Osteoblast (primary cell): ENCODE results near the gene DNMT1. TPM values are rescaled to one million over a fixed set of nuclear protein-coding genes. Genes with fewer than 3 reads are reported as not detected.

Experiments used
- DNase-seq: peaks from one replicate; pipeline ENCODE4 v3.0.0; 2011; ENCODE audit warnings: low spot score, mixed read lengths; ENCODE audit not compliant: insufficient read length; ENCODE audit errors: missing footprints
- H2AFZ ChIP-seq: 2 replicates; pipeline ENCODE4 v1.6.0; 2011; ENCODE audit warnings: mild to moderate bottlenecking, low read length
- H3K27ac ChIP-seq: 2 replicates; pipeline ENCODE4 v1.5.1; 2011; ENCODE audit warnings: mild to moderate bottlenecking, low read depth, low read length, moderate library complexity
- H3K27me3 ChIP-seq: 2 replicates; pipeline ENCODE4 v1.6.0; 2012; ENCODE audit warnings: mild to moderate bottlenecking, control low read depth, inconsistent platforms, low read length, moderate library complexity; ENCODE audit not compliant: insufficient read depth
- H3K36me3 ChIP-seq: 2 replicates; pipeline ENCODE4 v1.5.1; 2011; ENCODE audit warnings: mild to moderate bottlenecking, low read length, control low read depth, moderate library complexity; ENCODE audit not compliant: insufficient read depth
- H3K4me1 ChIP-seq: 2 replicates; pipeline ENCODE4 v1.5.1; 2011; ENCODE audit warnings: mild to moderate bottlenecking, low read length, control low read depth, moderate library complexity; ENCODE audit not compliant: insufficient read depth
- H3K4me2 ChIP-seq: 2 replicates; pipeline ENCODE4 v1.6.0; 2011; ENCODE audit warnings: mild to moderate bottlenecking, low read length; ENCODE audit not compliant: insufficient read depth
- H3K4me3 ChIP-seq: fragments of 200-600 bp; sonication (generic); 3 replicates; pipeline ENCODE4 v1.5.1; 2012; ENCODE audit warnings: mild to moderate bottlenecking, low read length, inconsistent platforms; ENCODE audit not compliant: insufficient read depth
- H3K79me2 ChIP-seq: 2 replicates; pipeline ENCODE4 v1.6.0; 2012; ENCODE audit warnings: mild to moderate bottlenecking, low read length, control low read depth, inconsistent platforms; ENCODE audit not compliant: insufficient read depth
- H3K9me3 ChIP-seq: 2 replicates; pipeline ENCODE4 v1.5.1; 2011; ENCODE audit warnings: low read depth, low read length, control low read depth
- H4K20me1 ChIP-seq: 2 replicates; pipeline ENCODE4 v1.6.0; 2012; ENCODE audit warnings: mild to moderate bottlenecking, low read length, control low read depth; ENCODE audit not compliant: insufficient read depth
- CTCF ChIP-seq: IDR thresholded peaks from 2 replicates; pipeline ENCODE4 v1.5.1; 2011; ENCODE audit warnings: mild to moderate bottlenecking, low read depth, low read length, moderate library complexity; ENCODE audit errors: extremely low read depth
- total RNA-seq: library from RNA; depleted of rRNA; stranded (reverse); fragments of >200 nt; gene quantifications from 2 replicates; pipeline ENCODE4 v1.2.3, GENCODE V29; 2012

The DNMT1 gene
- total RNA-seq, 1 donor = 33.7 TPM

- Histone ChIP-seq H3K4me2 (no peak overlapping the region), H3K79me2 (peaks cover 24% of the 10 kb centered on the region), H3K27me3 (no peaks in the 10 kb centered on the region), H4K20me1 (peaks cover 2% of the 10 kb centered on the region), H3K36me3 (peaks cover 15% of the 10 kb centered on the region), H2AFZ (no peak overlapping the region), H3K4me1 (peaks cover 10% of the 10 kb centered on the region), H3K9me3 (no peaks in the 10 kb centered on the region), H3K27ac (no peak overlapping the region), H3K4me3 (no peak overlapping the region)
- peak; percentile 17 for DNase-seq
- no peak for TF ChIP-seq CTCF
Measured at GRCh38 chr19:10104130-10104513, 90.6 kb downstream of the DNMT1 start.

GRCh38 chr19:10102787-10103236, 91.9 kb downstream of the DNMT1 start:
- Histone ChIP-seq H3K9me3 (no peaks in the 10 kb centered on the region), H2AFZ (no peak overlapping the region), H3K27ac (no peak overlapping the region), H3K27me3 (no peaks in the 10 kb centered on the region), H3K4me1 (peaks cover 10% of the 10 kb centered on the region), H3K4me3 (no peak overlapping the region), H3K36me3 (peaks cover 3% of the 10 kb centered on the region), H4K20me1 (peaks cover 2% of the 10 kb centered on the region), H3K79me2 (peaks cover 17% of the 10 kb centered on the region), H3K4me2 (no peak overlapping the region)
- DNase-seq = peak; percentile 36
- no peak for TF ChIP-seq CTCF

- H3K79me2 ChIP-seq = no peaks in the 10 kb centered on the region
- no peak overlapping the region for H3K4me3 ChIP-seq
- no peaks in the 10 kb centered on the region for H3K36me3 ChIP-seq
- no peak overlapping the region for H3K27ac ChIP-seq
- no peaks in the 10 kb centered on the region for H3K9me3 ChIP-seq
- no peaks in the 10 kb centered on the region for H4K20me1 ChIP-seq
- no peaks in the 10 kb centered on the region for H3K27me3 ChIP-seq
- no peak overlapping the region for H3K4me2 ChIP-seq
- DNase-seq = peak; percentile 65
- peaks cover 8% of the 10 kb centered on the region for H3K4me1 ChIP-seq
- no peak for TF ChIP-seq CTCF
- no peak overlapping the region for H2AFZ ChIP-seq
Measured at GRCh38 chr19:10100163-10100785, 94.5 kb downstream of the DNMT1 start.

- Histone ChIP-seq H3K36me3 (peaks cover 8% of the 10 kb centered on the region), H3K4me2 (peak overlapping the region; percentile 87), H3K27ac (peak overlapping the region; percentile 12), H3K79me2 (no peaks in the 10 kb centered on the region), H3K27me3 (no peaks in the 10 kb centered on the region), H3K4me1 (peaks cover 8% of the 10 kb centered on the region), H3K4me3 (peak overlapping the region; percentile 68), H2AFZ (peak overlapping the region; percentile 92), H4K20me1 (no peaks in the 10 kb centered on the region), H3K9me3 (no peaks in the 10 kb centered on the region)
- no peak for DNase-seq
- no peak for TF ChIP-seq CTCF
Measured at GRCh38 chr19:10096615-10096963, 98.2 kb downstream of the DNMT1 start.
